Measurements from ENCODE around the gene SLC37A4.

DNA sequence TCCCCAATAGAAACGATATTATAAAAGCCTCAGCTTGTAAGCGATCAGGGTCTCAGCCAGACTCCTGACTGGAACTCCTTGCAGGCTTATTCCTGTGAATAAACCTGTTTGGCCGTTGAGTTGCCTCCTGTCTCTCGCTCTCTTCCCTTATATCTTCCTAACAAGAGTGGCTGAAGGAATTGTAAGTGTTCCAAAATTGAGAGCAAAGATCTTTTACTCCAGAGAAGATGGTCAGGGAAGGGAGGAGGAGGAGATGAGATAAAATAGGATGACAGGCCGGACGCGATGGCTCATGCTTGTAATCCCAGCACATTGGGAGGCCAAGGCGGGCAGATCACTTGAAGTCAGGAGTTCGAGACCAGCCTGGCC, 1.2 kb upstream of the SLC37A4 start:
- TF ChIP-seq YY1 (IDR thresholded peaks at IDR 0.05; ENCODE audit: low read depth, low read length) (no peak), POLR2A (IDR thresholded peaks at IDR 0.05; ENCODE audit: control extremely low read depth in 1 of 2, low read depth in 2 of 2, low read length in 2 of 2) (no peak)
- TF ChIP-seq, protein P1, sequence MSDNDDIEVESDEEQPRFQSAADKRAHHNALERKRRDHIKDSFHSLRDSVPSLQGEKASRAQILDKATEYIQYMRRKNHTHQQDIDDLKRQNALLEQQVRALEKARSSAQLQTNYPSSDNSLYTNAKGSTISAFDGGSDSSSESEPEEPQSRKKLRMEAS (IDR thresholded peaks at IDR 0.05), result no peak
- TF ChIP-seq, protein P2, sequence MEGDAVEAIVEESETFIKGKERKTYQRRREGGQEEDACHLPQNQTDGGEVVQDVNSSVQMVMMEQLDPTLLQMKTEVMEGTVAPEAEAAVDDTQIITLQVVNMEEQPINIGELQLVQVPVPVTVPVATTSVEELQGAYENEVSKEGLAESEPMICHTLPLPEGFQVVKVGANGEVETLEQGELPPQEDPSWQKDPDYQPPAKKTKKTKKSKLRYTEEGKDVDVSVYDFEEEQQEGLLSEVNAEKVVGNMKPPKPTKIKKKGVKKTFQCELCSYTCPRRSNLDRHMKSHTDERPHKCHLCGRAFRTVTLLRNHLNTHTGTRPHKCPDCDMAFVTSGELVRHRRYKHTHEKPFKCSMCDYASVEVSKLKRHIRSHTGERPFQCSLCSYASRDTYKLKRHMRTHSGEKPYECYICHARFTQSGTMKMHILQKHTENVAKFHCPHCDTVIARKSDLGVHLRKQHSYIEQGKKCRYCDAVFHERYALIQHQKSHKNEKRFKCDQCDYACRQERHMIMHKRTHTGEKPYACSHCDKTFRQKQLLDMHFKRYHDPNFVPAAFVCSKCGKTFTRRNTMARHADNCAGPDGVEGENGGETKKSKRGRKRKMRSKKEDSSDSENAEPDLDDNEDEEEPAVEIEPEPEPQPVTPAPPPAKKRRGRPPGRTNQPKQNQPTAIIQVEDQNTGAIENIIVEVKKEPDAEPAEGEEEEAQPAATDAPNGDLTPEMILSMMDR (IDR thresholded peaks at IDR 0.05; ENCODE audit: control extremely low read depth in 1 of 3, insufficient read depth in 1 of 3, low read depth in 1 of 3, low read length in 3 of 3), result no peak
